H1 (cell line): ENCODE data around the gene SCAP. TPM values are rescaled to one million over a fixed set of nuclear protein-coding genes. Genes with fewer than 3 reads are reported as not detected.

ENCODE experiments used
- ATF3 ChIP-seq: IDR thresholded peaks from 2 replicates; pipeline ENCODE4 v1.6.1; 2011; ENCODE audit warnings: low read depth, mild to moderate bottlenecking, low read length; ENCODE audit not compliant: insufficient read depth
- BACH1 ChIP-seq: IDR thresholded peaks from 2 replicates; pipeline ENCODE4 v1.6.1; 2012; ENCODE audit warnings: low read length, improper control_type of control experiment
- BCL11A ChIP-seq, 2 experiments: IDR thresholded peaks; one replicate each; pipeline ENCODE4 v1.6.1; 2011; ENCODE audit warnings: low read depth in 2 of 2, low read length in 2 of 2, mild to moderate bottlenecking in 2 of 2
- CHD2 ChIP-seq: IDR thresholded peaks from 2 replicates; pipeline ENCODE4 v1.6.1; 2012; ENCODE audit warnings: low read length, improper control_type of control experiment
- CTCF ChIP-seq, 3 experiments: IDR thresholded peaks; 1 replicate in 2 of 3; 2 replicates in 1 of 3; pipeline versions ENCODE4 v1.5.1 to v1.6.1; 2011; ENCODE audit warnings: low read length in 3 of 3, mild to moderate bottlenecking in 3 of 3, inconsistent platforms in 2 of 3, low read depth in 1 of 3, moderate library complexity in 1 of 3; ENCODE audit not compliant: insufficient read depth in 1 of 3; ENCODE audit errors: control extremely low read depth in 1 of 3
- FOSL1 ChIP-seq: IDR thresholded peaks from 2 replicates; pipeline ENCODE4 v1.6.1; 2011; ENCODE audit warnings: mild to moderate bottlenecking, low read depth, low read length, moderate library complexity; ENCODE audit not compliant: insufficient read depth
- HDAC2 ChIP-seq, 2 experiments: fragments of 300-600 bp in 1 of 2; sonication (generic) in 1 of 2; IDR thresholded peaks; 2 replicates each; pipeline ENCODE4 v1.6.1; 2011 to 2012; ENCODE audit warnings: low read depth in 2 of 2, low read length in 2 of 2, mild to moderate bottlenecking in 2 of 2, moderate library complexity in 2 of 2, borderline replicate concordance in 1 of 2, inconsistent platforms in 1 of 2
- JUND ChIP-seq: IDR thresholded peaks from 2 replicates; pipeline ENCODE4 v1.6.1; 2011; ENCODE audit warnings: mild to moderate bottlenecking, improper control_type of control experiment, low read length
- KDM5A ChIP-seq: fragments of 200-600 bp; IDR thresholded peaks from 2 replicates; pipeline ENCODE4 v1.7.1; 2012; ENCODE audit warnings: mild to moderate bottlenecking, low read length, inconsistent platforms, mixed read lengths
- POU5F1 ChIP-seq: IDR thresholded peaks from 2 replicates; pipeline ENCODE4 v1.6.1; 2011; ENCODE audit warnings: low read depth, mild to moderate bottlenecking, low read length, moderate library complexity
- RAD21 ChIP-seq, 2 experiments: IDR thresholded peaks in 1 of 2; conservative IDR thresholded peaks in 1 of 2; 2 replicates each; pipeline ENCODE4 v1.6.1; 2011; ENCODE audit warnings: low read depth in 2 of 2, low read length in 2 of 2, improper control_type of control experiment in 1 of 2, inconsistent platforms in 1 of 2, mild to moderate bottlenecking in 1 of 2, moderate library complexity in 1 of 2
- RFX5 ChIP-seq: IDR thresholded peaks from 2 replicates; pipeline ENCODE4 v1.6.1; 2011; ENCODE audit warnings: low read depth, low read length, improper control_type of control experiment, borderline replicate concordance
- SUZ12 ChIP-seq: fragments of 200-600 bp; sonication (generic); IDR thresholded peaks from 2 replicates; pipeline ENCODE4 v1.6.1; 2012; ENCODE audit warnings: mild to moderate bottlenecking, inconsistent platforms, low read length, moderate library complexity, mixed read lengths
- TBP ChIP-seq: IDR thresholded peaks from 2 replicates; pipeline ENCODE4 v1.6.1; 2011; ENCODE audit warnings: low read depth, low read length, improper control_type of control experiment
- YY1 ChIP-seq: IDR thresholded peaks from 2 replicates; pipeline ENCODE4 v1.6.1; 2011; ENCODE audit warnings: low read depth, mild to moderate bottlenecking, low read length
- polyA plus RNA-seq, 7 experiments: library from polyadenylated mRNA; depleted of rRNA in 3 of 7; stranded (reverse) in 5 of 7; unstranded in 2 of 7; fragments of >200 nt in 5 of 7; fragments of 200-250 nt in 2 of 7; gene quantifications; 1 replicate in 5 of 7; 2 replicates in 1 of 7; 4 replicates in 1 of 7; pipeline versions ENCODE4 v1.2.1 to v1.2.3, GENCODE V29; 2011 to 2013; ENCODE audit warnings: missing spikeins in 2 of 7, mixed read lengths in 2 of 7
- total RNA-seq: library from RNA; stranded (reverse); fragmentation: NEBNext Ultra II Directional; extraction: Animal tissue kit (Norgen Biotek cat#: 25700); gene quantifications from 2 replicates; pipeline ENCODE4 v1.2.1, GENCODE V29; 2021

Gene SCAP
- total and polyA plus RNA-seq, 2 of the 8 experiments (the other 6 are each of a cell fraction or from before 2014, with no cell fraction given): 74.0 to 114 TPM

- TF ChIP-seq RFX5 (no peak), TBP (no peak), HDAC2 (IDR thresholded peaks at IDR 0.05; ENCODE audit: borderline replicate concordance in 1 of 2, low read depth in 2 of 2, low read length in 2 of 2) (0 out of 4 replicates have a peak, but pooled peaks of 1 of the 2 experiments have one; percentile 12), KDM5A (no peak), BCL11A (IDR thresholded peaks at IDR 0.05; ENCODE audit: low read depth in 2 of 2, low read length in 2 of 2) (no peak), BACH1 (no peak), POU5F1 (no peak), JUND (no peak), CHD2 (peak; percentile 75; the same call in 1 of the 2 replicates), CTCF (IDR thresholded peaks at IDR 0.05; ENCODE audit: control extremely low read depth in 1 of 3, insufficient read depth in 1 of 3, low read depth in 1 of 3, low read length in 3 of 3) (peak; percentile 82 to 89 (median 84)), RAD21 (IDR thresholded peaks at IDR 0.05 in 1 of 2, conservative IDR thresholded peaks at IDR 0.05 in 1 of 2; ENCODE audit: low read depth in 2 of 2, low read length in 2 of 2) (peak; percentile 45 to 61; a peak in 3 of 4 replicates), SUZ12 (no peak), FOSL1 (peak; percentile 16; the same call in 1 of the 2 replicates), YY1 (peak; percentile 84), ATF3 (peak; percentile 70; the same call in 1 of the 2 replicates)
Measured at GRCh38 chr3:47475570-47476329, at the start of gene SCAP (continued).
